ENCODE data around the gene NLGN1. TPM values are rescaled to one million over a fixed set of nuclear protein-coding genes. Genes with fewer than 3 reads are reported as not detected.

Gene NLGN1
- total RNA-seq, 2 donors from 2014 or later: 0.36 to 11.7 TPM

DNA sequence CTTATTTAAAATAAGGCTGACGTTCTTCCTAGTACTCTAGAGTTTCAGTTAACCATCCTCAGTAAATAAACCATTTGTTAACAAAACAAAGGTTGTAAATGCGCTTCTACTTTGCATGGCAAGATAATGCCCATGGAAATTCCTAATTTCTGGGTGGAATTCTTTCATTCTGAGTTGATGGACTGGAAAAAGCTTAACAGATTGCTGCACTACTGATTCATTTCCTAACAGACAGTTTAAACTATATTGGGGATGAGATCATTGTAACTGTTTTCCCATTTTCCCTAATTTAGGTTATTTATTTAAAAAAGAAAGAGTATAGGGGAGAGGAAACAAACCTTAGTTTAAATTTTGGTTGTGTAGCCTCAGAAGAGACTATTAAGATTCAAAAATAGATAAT is 342.2 kb downstream of the NLGN1 start:
- H3K27ac ChIP-seq: no peak overlapping the region
- no peak for DNase-seq (ENCODE audit: low spot score)
- H3K36me3 ChIP-seq: no peaks in the 10 kb centered on the region
- no peak for TF ChIP-seq POLR2A (IDR thresholded peaks at IDR 0.05)
- no peak for TF ChIP-seq CTCF (IDR thresholded peaks at IDR 0.05)
- TF ChIP-seq POLR2AphosphoS5 (IDR thresholded peaks at IDR 0.05): no peak
- WGBS: 85% methylated on average over 2 of the region's 2 CpGs
- H3K27me3 ChIP-seq (replicated peaks; ENCODE audit: insufficient read depth): no peaks in the 10 kb centered on the region
- no peaks in the 10 kb centered on the region for H3K9me3 ChIP-seq
- no peaks in the 10 kb centered on the region for H3K4me1 ChIP-seq (replicated peaks)
- H3K4me3 ChIP-seq: no peak overlapping the region
- intact Hi-C loops (cut with DNase I): no loop called here

GRCh38 chr3:173742491-173742890 is 344.9 kb downstream of the NLGN1 start:
- Histone ChIP-seq H3K27ac (no peak overlapping the region), H3K36me3 (no peaks in the 10 kb centered on the region), H3K4me3 (no peak overlapping the region), H3K9me3 (no peaks in the 10 kb centered on the region), H3K4me1 (replicated peaks) (no peaks in the 10 kb centered on the region), H3K27me3 (replicated peaks; ENCODE audit: insufficient read depth) (no peaks in the 10 kb centered on the region)
- DNase-seq (ENCODE audit: low spot score): no peak
- TF ChIP-seq CTCF (IDR thresholded peaks at IDR 0.05) (no peak), POLR2AphosphoS5 (IDR thresholded peaks at IDR 0.05) (no peak), POLR2A (IDR thresholded peaks at IDR 0.05) (no peak)
- intact Hi-C loops (cut with DNase I): no loop called here
- 49% methylated on average over 1 of the region's 1 CpG for WGBS

DNA sequence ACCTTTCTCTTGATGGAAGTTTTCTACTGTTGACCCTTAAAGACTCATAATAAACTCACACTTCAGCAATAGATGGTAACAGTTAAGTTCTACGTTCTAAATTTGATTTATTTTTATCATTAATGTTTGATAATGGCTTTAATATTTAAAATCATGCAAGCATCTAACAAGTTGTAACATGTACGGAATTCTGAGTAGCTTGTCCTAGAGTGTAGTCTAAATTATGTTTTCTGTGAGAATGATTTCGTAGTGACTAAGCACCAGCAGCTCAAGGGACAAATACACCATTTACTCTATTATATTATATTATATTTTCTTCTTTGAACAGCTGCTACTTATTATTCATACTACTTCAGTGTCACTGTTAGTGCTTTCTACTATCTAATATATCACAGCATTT is 345.6 kb downstream of the NLGN1 start:
- no peaks in the 10 kb centered on the region for H3K4me1 ChIP-seq (replicated peaks)
- WGBS: 47% methylated on average over 3 of the region's 3 CpGs
- no peaks in the 10 kb centered on the region for H3K27me3 ChIP-seq (replicated peaks; ENCODE audit: insufficient read depth)
- H3K4me3 ChIP-seq: no peak overlapping the region
- H3K36me3 ChIP-seq: no peaks in the 10 kb centered on the region
- no peak for TF ChIP-seq CTCF (IDR thresholded peaks at IDR 0.05)
- no peak for TF ChIP-seq POLR2AphosphoS5 (IDR thresholded peaks at IDR 0.05)
- TF ChIP-seq POLR2A (IDR thresholded peaks at IDR 0.05): no peak
- no peak for DNase-seq (ENCODE audit: low spot score)
- no peaks in the 10 kb centered on the region for H3K9me3 ChIP-seq
- no peak overlapping the region for H3K27ac ChIP-seq
- intact Hi-C loops (cut with DNase I): no loop called here

- no peak overlapping the region for H3K27ac ChIP-seq
- no peaks in the 10 kb centered on the region for H3K4me1 ChIP-seq (replicated peaks)
- no peaks in the 10 kb centered on the region for H3K36me3 ChIP-seq
- DNase-seq (ENCODE audit: low spot score): no peak
- intact Hi-C loops (cut with DNase I): no loop called here
- no peak for TF ChIP-seq POLR2A (IDR thresholded peaks at IDR 0.05)
- no peak for TF ChIP-seq POLR2AphosphoS5 (IDR thresholded peaks at IDR 0.05)
- no peak for TF ChIP-seq CTCF (IDR thresholded peaks at IDR 0.05)
- H3K27me3 ChIP-seq (replicated peaks; ENCODE audit: insufficient read depth): no peaks in the 10 kb centered on the region
- H3K4me3 ChIP-seq: no peak overlapping the region
- no peaks in the 10 kb centered on the region for H3K9me3 ChIP-seq
- 72% methylated on average over 1 of the region's 1 CpG for WGBS
Measured at GRCh38 chr3:173743516-173743915, 346.0 kb downstream of the NLGN1 start.

DNA sequence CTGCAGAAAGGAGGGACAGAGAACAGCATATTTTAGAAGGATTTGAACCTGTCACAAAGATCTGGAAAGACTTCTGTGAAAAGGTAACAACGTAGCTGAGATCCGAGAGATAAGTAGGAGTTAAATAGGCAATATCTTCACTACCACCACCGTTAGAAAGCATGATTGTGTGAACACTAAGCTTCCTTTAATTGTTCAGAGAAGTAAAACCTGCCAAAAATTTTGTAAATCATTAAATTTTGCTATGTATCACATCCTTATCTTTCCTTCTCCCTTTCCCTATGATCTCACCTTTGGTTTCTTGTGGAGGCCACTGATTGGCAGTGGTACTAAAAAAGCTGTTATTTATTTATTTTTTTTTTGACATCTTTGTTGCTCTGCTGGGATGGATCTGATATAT is 346.9 kb downstream of the NLGN1 start:
- no peak for TF ChIP-seq POLR2A (IDR thresholded peaks at IDR 0.05)
- no peak for TF ChIP-seq POLR2AphosphoS5 (IDR thresholded peaks at IDR 0.05)
- TF ChIP-seq CTCF (IDR thresholded peaks at IDR 0.05): no peak
- WGBS: 52% methylated on average over 3 of the region's 3 CpGs
- intact Hi-C loops (cut with DNase I): no loop called here
- Histone ChIP-seq H3K27ac (no peak overlapping the region), H3K36me3 (no peaks in the 10 kb centered on the region), H3K27me3 (replicated peaks; ENCODE audit: insufficient read depth) (no peaks in the 10 kb centered on the region), H3K4me3 (no peak overlapping the region), H3K4me1 (replicated peaks) (no peaks in the 10 kb centered on the region), H3K9me3 (no peaks in the 10 kb centered on the region)
- DNase-seq (ENCODE audit: low spot score): no peak
